Activated CD4-positive, alpha-beta T cell treated with anti-CD3 and anti-CD28 coated beads, Interleukin-2, amount 50 U/mL, for 48 hours (primary cell): ENCODE measurements around the gene ELOVL6.
"Not testable (repeated sequence)": the region's sequence is repeated elsewhere in the genome, so short reads cannot be mapped to it uniquely, and the experiment has no call there.

ENCODE experiments used
- DNase-seq, 2 experiments: peaks; one replicate each; pipeline ENCODE4 v3.0.0-alpha.2; 2020

ELOVL6 gene

GRCh38 chr4:110157580-110157979 is 40.8 kb downstream of the ELOVL6 start:
- no peak for DNase-seq

- not testable (repeated sequence) for DNase-seq
Measured at GRCh38 chr4:110157166-110157565, 41.2 kb downstream of the ELOVL6 start.

GRCh38 chr4:110156442-110156841 is 42.0 kb downstream of the ELOVL6 start:
- DNase-seq: no peak

GRCh38 chr4:110155654-110156053 is 42.8 kb downstream of the ELOVL6 start:
- no peak for DNase-seq

- DNase-seq: no peak
Measured at GRCh38 chr4:110154582-110154981, 43.8 kb downstream of the ELOVL6 start.

GRCh38 chr4:110152386-110152785 is 46.0 kb downstream of the ELOVL6 start:
- no peak for DNase-seq

GRCh38 chr4:110149089-110149488 is 49.3 kb downstream of the ELOVL6 start:
- DNase-seq: no peak

- no peak for DNase-seq
Measured at GRCh38 chr4:110142461-110142860, 56.0 kb downstream of the ELOVL6 start.

- no peak for DNase-seq
Measured at GRCh38 chr4:110139815-110140214, 58.6 kb downstream of the ELOVL6 start.

GRCh38 chr4:110139111-110139510 is 59.3 kb downstream of the ELOVL6 start:
- no peak for DNase-seq

- no peak for DNase-seq
Measured at GRCh38 chr4:110138551-110138950, 59.9 kb downstream of the ELOVL6 start.

GRCh38 chr4:110137829-110138228 is 60.6 kb downstream of the ELOVL6 start:
- no peak for DNase-seq

- no peak for DNase-seq
Measured at GRCh38 chr4:110135523-110135922, 62.9 kb downstream of the ELOVL6 start.

GRCh38 chr4:110135076-110135475 is 63.3 kb downstream of the ELOVL6 start:
- no peak for DNase-seq

- DNase-seq: no peak
Measured at GRCh38 chr4:110134269-110134869, 64.0 kb downstream of the ELOVL6 start.

GRCh38 chr4:110132816-110133719 is 65.3 kb downstream of the ELOVL6 start:
- no peak for DNase-seq

- DNase-seq: no peak
Measured at GRCh38 chr4:110131916-110132315, 66.5 kb downstream of the ELOVL6 start.

GRCh38 chr4:110130576-110131358 is 67.6 kb downstream of the ELOVL6 start:
- DNase-seq: no peak

GRCh38 chr4:110129544-110129943 is 68.9 kb downstream of the ELOVL6 start:
- no peak for DNase-seq

- no peak for DNase-seq
Measured at GRCh38 chr4:110128472-110128919, 69.9 kb downstream of the ELOVL6 start.

- no peak for DNase-seq
Measured at GRCh38 chr4:110128029-110128428, 70.4 kb downstream of the ELOVL6 start.

GRCh38 chr4:110124711-110125110 is 73.7 kb downstream of the ELOVL6 start:
- DNase-seq: no peak

- DNase-seq: no peak
Measured at GRCh38 chr4:110122201-110122600, 76.2 kb downstream of the ELOVL6 start.
